ENCODE data around the gene VDAC1. TPM values are rescaled to one million over a fixed set of nuclear protein-coding genes. Genes with fewer than 3 reads are reported as not detected.

The VDAC1 gene
- total and polyA plus RNA-seq, 2 donors (not counting 3 experiments of a cell fraction or from before 2014, with no cell fraction given) = 116 to 247 TPM

GRCh38 chr5:134028496-134028895 is 23.7 kb upstream of the VDAC1 start:
- H3K4me1 ChIP-seq (ENCODE audit: control insufficient read depth, extremely low read depth, insufficient read depth, low read length) = peaks cover 4% of the 10 kb centered on the region
- dilution Hi-C loops (cut with MboI; ENCODE audit: extremely low pct_ligation_motif_present, low sequenced_read_pairs) = no loop called here
- intact Hi-C loops (cut with micrococcal nuclease) = no loop called here
- no peaks in the 10 kb centered on the region for H4K20me1 ChIP-seq (replicated peaks; ENCODE audit: control insufficient read depth, extremely low read depth, insufficient read depth, low read length)
- no peak overlapping the region for H3K4me2 ChIP-seq (ENCODE audit: insufficient read depth, low read length)
- no peaks in the 10 kb centered on the region for H3K9me1 ChIP-seq (replicated peaks; ENCODE audit: control insufficient read depth, extremely low read depth, insufficient read depth, low read length)
- H3K27me3 ChIP-seq (ENCODE audit: control insufficient read depth in 2 of 2, insufficient read depth in 2 of 2, low read length in 2 of 2) = no peaks in the 10 kb centered on the region
- H3K27ac ChIP-seq (ENCODE audit: insufficient read depth, low read depth, low read length) = no peak overlapping the region
- H3K36me3 ChIP-seq (ENCODE audit: control insufficient read depth in 2 of 2, extremely low read depth in 1 of 2, insufficient read depth in 2 of 2, low read length in 2 of 2) = no peaks in the 10 kb centered on the region
- no peaks in the 10 kb centered on the region for H3K9me3 ChIP-seq (replicated peaks; ENCODE audit: control insufficient read depth, insufficient read depth, low read length)
- POLR2A ChIA-PET = no interaction called here
- no peak overlapping the region for H3K4me3 ChIP-seq (replicated peaks in 1 of 3; ENCODE audit: insufficient read depth in 1 of 3, low read depth in 1 of 3, low read length in 3 of 3)
- DNase-seq (ENCODE audit: low read depth, low spot score) = no peak
- no peak overlapping the region for H2AFZ ChIP-seq (ENCODE audit: low read depth, low read length)
- FAIRE-seq = no peak
- CTCF ChIA-PET = interaction anchor here (6.8 kb wide), 1 partner anchor 13 kb away, joined by 145 read pairs; no protein-coding TSS in a partner anchor
- TF ChIP-seq POLR2AphosphoS5 (IDR thresholded peaks at IDR 0.05; ENCODE audit: insufficient read depth, low read depth, low read length) (no peak), POLR2A (IDR thresholded peaks at IDR 0.05; ENCODE audit: low read depth, low read length) (no peak), GATA2 (IDR thresholded peaks at IDR 0.05; ENCODE audit: insufficient read depth, insufficient read length, low read depth, low read length) (no peak), CTCF (IDR thresholded peaks at IDR 0.05; ENCODE audit: extremely low read depth in 1 of 2, insufficient read depth in 1 of 2, low read depth in 1 of 2, low read length in 2 of 2) (no peak), MAX (IDR thresholded peaks at IDR 0.05; ENCODE audit: insufficient read depth, insufficient read length) (no peak), JUN (IDR thresholded peaks at IDR 0.05; ENCODE audit: borderline replicate concordance, insufficient read depth, insufficient read length, low read depth) (no peak), EZH2 (IDR thresholded peaks at IDR 0.05; ENCODE audit: borderline replicate concordance, low read depth, low read length, severe bottlenecking) (no peak), FOS (IDR thresholded peaks at IDR 0.05; ENCODE audit: borderline replicate concordance, insufficient read depth, low read length) (no peak), MYC (IDR thresholded peaks at IDR 0.05; ENCODE audit: low read depth, low read length) (no peak)
- H3K79me2 ChIP-seq (ENCODE audit: control insufficient read depth, insufficient read depth, low read length) = no peaks in the 10 kb centered on the region
- H3K9ac ChIP-seq (replicated peaks; ENCODE audit: extremely low read depth, insufficient read depth, low read length) = no peak overlapping the region
- no TSS peak for BruUV-seq (replicated peaks)

All from endothelial cell of umbilical vein (primary cell).